ENCODE measurements around the gene SAP130. TPM values are rescaled to one million over a fixed set of nuclear protein-coding genes. Genes with fewer than 3 reads are reported as not detected.

SAP130 gene
- total RNA-seq, 2 donors from 2014 or later = 47.7 to 58.9 TPM

- H3K4me1 ChIP-seq (ENCODE audit: control insufficient read depth, insufficient read depth, low read length) = no peaks in the 10 kb centered on the region
- TF ChIP-seq, protein P1, sequence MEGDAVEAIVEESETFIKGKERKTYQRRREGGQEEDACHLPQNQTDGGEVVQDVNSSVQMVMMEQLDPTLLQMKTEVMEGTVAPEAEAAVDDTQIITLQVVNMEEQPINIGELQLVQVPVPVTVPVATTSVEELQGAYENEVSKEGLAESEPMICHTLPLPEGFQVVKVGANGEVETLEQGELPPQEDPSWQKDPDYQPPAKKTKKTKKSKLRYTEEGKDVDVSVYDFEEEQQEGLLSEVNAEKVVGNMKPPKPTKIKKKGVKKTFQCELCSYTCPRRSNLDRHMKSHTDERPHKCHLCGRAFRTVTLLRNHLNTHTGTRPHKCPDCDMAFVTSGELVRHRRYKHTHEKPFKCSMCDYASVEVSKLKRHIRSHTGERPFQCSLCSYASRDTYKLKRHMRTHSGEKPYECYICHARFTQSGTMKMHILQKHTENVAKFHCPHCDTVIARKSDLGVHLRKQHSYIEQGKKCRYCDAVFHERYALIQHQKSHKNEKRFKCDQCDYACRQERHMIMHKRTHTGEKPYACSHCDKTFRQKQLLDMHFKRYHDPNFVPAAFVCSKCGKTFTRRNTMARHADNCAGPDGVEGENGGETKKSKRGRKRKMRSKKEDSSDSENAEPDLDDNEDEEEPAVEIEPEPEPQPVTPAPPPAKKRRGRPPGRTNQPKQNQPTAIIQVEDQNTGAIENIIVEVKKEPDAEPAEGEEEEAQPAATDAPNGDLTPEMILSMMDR (conservative IDR thresholded peaks at IDR 0.05) = no peak
Measured at GRCh38 chr2:127953128-127953718, 74.6 kb downstream of the SAP130 start.

GRCh38 chr2:127951026-127951425 lies 76.8 kb downstream of the SAP130 start:
- WGBS, 2 experiments (ENCODE audit: insufficient coverage in 1 of 2, insufficient read length in 1 of 2) = 95 to 100% methylated on average over 4 of the region's 4 CpGs
- Mint-ChIP-seq H3K27me3 (ENCODE audit: insufficient read depth) (no peaks in the 10 kb centered on the region), H3K36me3 (ENCODE audit: low read depth) (peaks cover 55% of the 10 kb centered on the region), H3K9me3 (no peaks in the 10 kb centered on the region), H3K27ac (no peak overlapping the region), H3K4me1 (no peaks in the 10 kb centered on the region), H3K4me3 (no peak overlapping the region)
- no peaks in the 10 kb centered on the region for H3K4me1 ChIP-seq (ENCODE audit: control insufficient read depth, insufficient read depth, low read length)
- no peak overlapping the region for H3K4me3 ChIP-seq (ENCODE audit: low read length)
- DNase-seq = peak; percentile 1
- TF ChIP-seq, protein P1 (conservative IDR thresholded peaks at IDR 0.05) = no peak
- H3K9me3 ChIP-seq (ENCODE audit: control insufficient read depth, low read length) = no peaks in the 10 kb centered on the region
- no peak overlapping the region for H3K9ac ChIP-seq (ENCODE audit: extremely low read depth, low read length, poor library complexity, severe bottlenecking)
- peaks cover 70% of the 10 kb centered on the region for H3K36me3 ChIP-seq (ENCODE audit: control insufficient read depth, insufficient read depth, low read length)
- H3K27ac ChIP-seq (ENCODE audit: low read depth, low read length) = no peak overlapping the region
- no peaks in the 10 kb centered on the region for H3K27me3 ChIP-seq (ENCODE audit: control insufficient read depth, insufficient read depth, low read length, poor library complexity, severe bottlenecking)

More at GRCh38 chr2:127953128-127953718, 74.6 kb downstream of the SAP130 start:
- Mint-ChIP-seq H3K27me3 (ENCODE audit: insufficient read depth) (no peaks in the 10 kb centered on the region), H3K9me3 (no peaks in the 10 kb centered on the region), H3K4me1 (no peaks in the 10 kb centered on the region), H3K4me3 (no peak overlapping the region), H3K27ac (no peak overlapping the region), H3K36me3 (ENCODE audit: low read depth) (peaks cover 48% of the 10 kb centered on the region)
- Histone ChIP-seq H3K27me3 (ENCODE audit: control insufficient read depth, insufficient read depth, low read length, poor library complexity, severe bottlenecking) (no peaks in the 10 kb centered on the region), H3K4me3 (ENCODE audit: low read length) (no peak overlapping the region), H3K36me3 (ENCODE audit: control insufficient read depth, insufficient read depth, low read length) (peaks cover 64% of the 10 kb centered on the region), H3K27ac (ENCODE audit: low read depth, low read length) (no peak overlapping the region), H3K9ac (ENCODE audit: extremely low read depth, low read length, poor library complexity, severe bottlenecking) (no peak overlapping the region), H3K9me3 (ENCODE audit: control insufficient read depth, low read length) (no peaks in the 10 kb centered on the region)
- 91 to 98% methylated on average over 5 to 6 of the region's 6 CpGs for WGBS, 2 experiments (ENCODE audit: insufficient coverage in 1 of 2, insufficient read length in 1 of 2)
- DNase-seq = peak; percentile 10

- Mint-ChIP-seq H3K36me3 (ENCODE audit: low read depth) (peaks cover 60% of the 10 kb centered on the region), H3K27me3 (ENCODE audit: insufficient read depth) (no peaks in the 10 kb centered on the region), H3K4me1 (no peaks in the 10 kb centered on the region), H3K27ac (no peak overlapping the region), H3K4me3 (no peak overlapping the region), H3K9me3 (no peaks in the 10 kb centered on the region)
- Histone ChIP-seq H3K27ac (ENCODE audit: low read depth, low read length) (no peak overlapping the region), H3K9me3 (ENCODE audit: control insufficient read depth, low read length) (no peaks in the 10 kb centered on the region), H3K27me3 (ENCODE audit: control insufficient read depth, insufficient read depth, low read length, poor library complexity, severe bottlenecking) (no peaks in the 10 kb centered on the region), H3K9ac (ENCODE audit: extremely low read depth, low read length, poor library complexity, severe bottlenecking) (no peak overlapping the region), H3K36me3 (ENCODE audit: control insufficient read depth, insufficient read depth, low read length) (peaks cover 72% of the 10 kb centered on the region), H3K4me3 (ENCODE audit: low read length) (no peak overlapping the region), H3K4me1 (ENCODE audit: control insufficient read depth, insufficient read depth, low read length) (no peaks in the 10 kb centered on the region)
- TF ChIP-seq, protein P1 (conservative IDR thresholded peaks at IDR 0.05) = no peak
- WGBS, 2 experiments (ENCODE audit: insufficient coverage in 1 of 2, insufficient read length in 1 of 2) = 88 to 100% methylated on average over 1 to 2 of the region's 2 CpGs
- DNase-seq = peak; percentile 21
Measured at GRCh38 chr2:127950264-127950663, 77.6 kb downstream of the SAP130 start.
